K562 (cell line): ENCODE results near the gene KCTD21. TPM values are rescaled to one million over a fixed set of nuclear protein-coding genes. Genes with fewer than 3 reads are reported as not detected.

ENCODE experiments used
- ATAC-seq: fragments of 200-7000 bp; cut with Tn5 transposase; 3 replicates; pipeline ENCODE4 v1.9.1; 2020; ENCODE audit warnings: moderate library complexity
- BruUV-seq: library from RNA; stranded (reverse); fragments of 400-500 nt; replicated peaks from 2 replicates; lab custom pipeline; 2021; lab: Mats Ljungman, UMichigan
- CTCF ChIA-PET: fragments of 300-600 bp; formaldehyde crosslinking; extraction: SDS; loops from one replicate; lab custom pipeline; 2021; ENCODE audit warnings: low intra/inter-chr PET ratio; lab: Yijun Ruan, JAX
- POLR2A ChIA-PET: fragments of 300-600, 350-650 bp; sonication (Branson Sonifier 250); formaldehyde crosslinking; extraction: SDS; loops from one replicate; lab custom pipeline; 2021; ENCODE audit warnings: antibody characterized with exemption, inconsistent platforms; lab: Yijun Ruan, JAX
- DNase-seq, 4 experiments: peaks; one replicate each; pipeline versions ENCODE4 v3.0.0 to v3.0.0-alpha.2; 2011 to 2018; ENCODE audit warnings: low spot score in 3 of 4, mixed read lengths in 3 of 4; ENCODE audit errors: extremely low read depth in 1 of 4
- FAIRE-seq: peaks from 2 replicates; lab custom pipeline; 2011; peaks lifted over from hg19 to GRCh38; lab: Jason Lieb, UNC
- H2AFZ ChIP-seq: 2 replicates; pipeline ENCODE4 v1.6.0; 2011; ENCODE audit warnings: low read depth, low read length, control low read depth, inconsistent platforms
- H3K27ac ChIP-seq: fragments of 200-600 bp; 3 replicates; pipeline ENCODE4 v1.8.0; 2011; ENCODE audit warnings: low read depth, mild to moderate bottlenecking, control low read depth, inconsistent platforms, low read length, moderate library complexity, mixed read lengths; ENCODE audit errors: extremely low read depth
- H3K27me3 ChIP-seq, 2 experiments: fragments of 300-600 bp in 1 of 2; 2 replicates in 1 of 2; 3 replicates in 1 of 2; pipeline versions ENCODE4 v1.6.0 to v1.8.0; 2011; ENCODE audit warnings: inconsistent platforms in 2 of 2, low read length in 2 of 2, mild to moderate bottlenecking in 1 of 2, mixed read lengths in 1 of 2, moderate library complexity in 1 of 2; ENCODE audit not compliant: control insufficient read depth in 2 of 2, insufficient read depth in 2 of 2
- H3K36me3 ChIP-seq: fragments of 300-600 bp; 3 replicates; pipeline ENCODE4 v1.8.0; 2011; ENCODE audit warnings: mild to moderate bottlenecking, low read length, inconsistent platforms; ENCODE audit not compliant: control insufficient read depth, insufficient read depth
- H3K4me1 ChIP-seq, 2 experiments: fragments of 200-600 bp in 1 of 2; replicated peaks in 1 of 2; 2 replicates in 1 of 2; 3 replicates in 1 of 2; pipeline versions ENCODE4 v1.5.1 to v1.8.0; 2011; ENCODE audit warnings: inconsistent platforms in 2 of 2, low read length in 2 of 2, mild to moderate bottlenecking in 1 of 2, mixed read lengths in 1 of 2, moderate library complexity in 1 of 2; ENCODE audit not compliant: control insufficient read depth in 2 of 2, insufficient read depth in 2 of 2
- H3K4me2 ChIP-seq: 2 replicates; pipeline ENCODE4 v1.6.1; 2011; ENCODE audit warnings: low read length, control low read depth, inconsistent platforms, mixed read lengths; ENCODE audit not compliant: insufficient read depth
- H3K4me3 ChIP-seq: fragments of 200-600 bp; sonication (generic), shearing (Covaris generic); 2 replicates; pipeline ENCODE4 v1.5.1; 2016; ENCODE audit warnings: control low read depth, inconsistent platforms
- H3K79me2 ChIP-seq: fragments of 200-600 bp; 3 replicates; pipeline ENCODE4 v1.8.0; 2011; ENCODE audit warnings: low read length, inconsistent platforms; ENCODE audit not compliant: control insufficient read depth, insufficient read depth
- H3K9ac ChIP-seq, 2 experiments: 2 replicates each; pipeline versions ENCODE4 v1.6.0 to v1.6.1; 2011; ENCODE audit warnings: low read depth in 2 of 2, low read length in 2 of 2, control low read depth in 1 of 2, inconsistent platforms in 1 of 2, mild to moderate bottlenecking in 1 of 2, mixed read lengths in 1 of 2; ENCODE audit not compliant: insufficient read depth in 1 of 2
- H3K9me1 ChIP-seq: one replicate; pipeline ENCODE4 v1.6.0; 2011; ENCODE audit warnings: inconsistent platforms, mild to moderate bottlenecking, low read length, moderate library complexity; ENCODE audit not compliant: control insufficient read depth, insufficient read depth
- H3K9me3 ChIP-seq: replicated peaks from 2 replicates; pipeline ENCODE4 v1.5.1; 2011; ENCODE audit warnings: low read depth, low read length, inconsistent platforms; ENCODE audit not compliant: control insufficient read depth, insufficient read depth
- H4K20me1 ChIP-seq: replicated peaks from 2 replicates; pipeline ENCODE4 v1.6.1; 2011; ENCODE audit warnings: low read length, inconsistent platforms, mixed read lengths; ENCODE audit not compliant: control insufficient read depth, insufficient read depth
- WGBS: fragments of 100-300 bp; shearing (Covaris generic); methylation state at CpG from one replicate; pipeline ENCODE4 v1.1.6; 2016; ENCODE audit warnings: low coverage, mixed read lengths; ENCODE audit not compliant: insufficient coverage; ENCODE audit errors: missing lambda C conversion rate; 5-methylcytosine and 5-hydroxymethylcytosine counted together
- in situ Hi-C: fragments of 300-500 bp; cut with MboI; formaldehyde crosslinking; loops from 4 replicates; pipeline ENCODE4 v1.15.0; 2018; ENCODE audit warnings: inconsistent platforms, mixed read lengths
- intact Hi-C: fragments of 100-400 bp; cut with micrococcal nuclease; formaldehyde crosslinking; loops from 2 replicates; pipeline ENCODE4 v1.14.2; 2022
- polyA plus RNA-seq, 8 experiments: library from polyadenylated mRNA; depleted of rRNA in 4 of 8; stranded (reverse) in 5 of 8; unstranded in 3 of 8; fragments of >200 nt; fragmentation: Nextera tagmentation in 2 of 8; fragmentation: Illumina TruSeq in 1 of 8; extraction: Ambion mirVana in 2 of 8; extraction: Trizol in 1 of 8; gene quantifications; 2 replicates each; pipeline versions ENCODE4 v1.2.1 to v1.2.3, GENCODE V29; 2011 to 2014; ENCODE audit warnings: inconsistent platforms in 1 of 8, missing spikeins in 1 of 8
- total RNA-seq, 7 experiments: library from RNA; depleted of rRNA in 6 of 7; stranded (reverse); fragments of >200 nt in 6 of 7; fragmentation: Illumina TruSeq in 2 of 7; extraction: Trizol in 2 of 7; gene quantifications; 2 replicates each; pipeline versions ENCODE4 v1.2.1 to v1.2.3, GENCODE V29; 2011 to 2021; ENCODE audit warnings: low replicate concordance in 1 of 7
- TF ChIP-seq, protein P1 (sequence below): fragments of 450-650 bp; formaldehyde crosslinking; IDR thresholded peaks from 2 replicates; pipeline ENCODE4 v1.4.0; 2022; ENCODE audit warnings: missing genetic modification characterization
- TF ChIP-seq, protein P2 (sequence below): sonication (generic); formaldehyde crosslinking; IDR thresholded peaks from 2 replicates; pipeline ENCODE4 v1.9.0; 2022; ENCODE audit warnings: mild to moderate bottlenecking, missing genetic modification reagents
- TF ChIP-seq, protein P3 (sequence below): fragments of 200-400 bp; formaldehyde crosslinking; IDR thresholded peaks from 2 replicates; pipeline ENCODE4 v1.6.1; 2017; ENCODE audit warnings: mild to moderate bottlenecking, low read depth, low read length, moderate library complexity
- TF ChIP-seq, protein P4 (sequence below), 2 experiments: fragments of 450-650 bp in 1 of 2; sonication (generic) in 1 of 2; formaldehyde crosslinking in 1 of 2; IDR thresholded peaks; 2 replicates each; pipeline versions ENCODE4 v1.7.1 to v1.9.0; 2016 to 2022; ENCODE audit warnings: inconsistent platforms in 1 of 2, mild to moderate bottlenecking in 1 of 2, missing genetic modification reagents in 1 of 2

The KCTD21 gene
- total and polyA plus RNA-seq, 9 of the 15 experiments (the other 6 are each of a cell fraction or from before 2014, with no cell fraction given), result 0.34 to 5.4 (median 1.9) TPM

DNA sequence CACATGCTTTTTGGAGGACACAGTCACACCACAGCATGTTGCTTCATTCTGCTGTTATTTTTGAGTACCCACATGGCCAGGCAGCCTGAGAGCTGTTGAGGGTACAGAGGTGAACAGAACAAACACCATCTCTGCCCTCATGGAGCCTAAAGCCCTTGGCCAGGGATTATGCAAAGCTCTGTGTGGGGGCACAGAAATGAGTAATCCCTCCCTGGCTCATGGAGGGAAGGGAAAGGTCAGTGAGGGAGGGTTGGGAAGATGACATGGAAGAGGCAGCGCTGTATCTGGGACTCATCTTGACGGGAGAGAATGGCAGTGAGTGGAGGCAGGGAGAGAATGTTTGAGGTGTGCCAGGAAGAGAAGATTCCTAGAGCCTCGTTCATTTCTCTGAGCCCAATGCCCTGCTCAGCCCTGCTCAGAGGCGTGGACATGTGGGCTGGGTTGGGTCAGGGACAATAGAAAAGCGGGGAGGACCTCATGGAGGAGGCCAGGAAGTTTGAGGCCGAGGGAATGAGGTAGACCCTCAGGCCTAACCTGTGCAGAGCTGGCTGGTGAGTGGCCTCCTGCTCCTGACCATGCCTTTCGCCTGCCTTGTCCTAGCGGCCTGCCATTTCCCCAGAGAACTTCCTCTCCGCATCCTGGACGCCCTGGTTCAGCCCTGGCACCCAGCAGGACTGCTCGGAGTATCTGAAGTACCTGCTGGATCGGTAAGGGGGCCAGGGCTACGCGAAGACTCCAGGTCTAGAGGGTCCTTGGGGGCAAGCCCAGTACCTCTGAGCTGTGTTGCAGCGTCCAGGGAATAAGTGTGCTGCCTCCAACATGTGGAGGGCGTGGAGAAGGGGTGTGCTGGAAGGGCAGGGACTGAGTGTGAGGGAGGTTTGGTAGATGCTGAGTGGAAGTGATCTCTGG lies 20.1 kb upstream of the KCTD21 start:
- Histone ChIP-seq H3K27me3 (no peaks in the 10 kb centered on the region), H2AFZ (no peak overlapping the region), H4K20me1 (no peaks in the 10 kb centered on the region), H3K9ac (peak overlapping the region in 1 of 2 experiments; percentile 43; a peak in 1 of 4 replicates), H3K4me3 (no peak overlapping the region), H3K79me2 (no peaks in the 10 kb centered on the region), H3K9me1 (no peaks in the 10 kb centered on the region), H3K9me3 (no peaks in the 10 kb centered on the region), H3K4me2 (no peak overlapping the region), H3K27ac (no peak overlapping the region), H3K36me3 (peaks cover 18% of the 10 kb centered on the region; the same call in 2 of the 3 replicates), H3K4me1 (peaks cover 0 to 8% of the 10 kb centered on the region in 2 experiments; a peak in 3 of 5 replicates)
- intact Hi-C loops (no loop called here), in situ Hi-C loops (no loop called here)
- no peak for ATAC-seq
- BruUV-seq, result no TSS peak
- POLR2A ChIA-PET, result interaction anchor here (2.3 kb wide), 1 partner anchor 10 kb away, joined by 8 read pairs; no protein-coding TSS in a partner anchor
- CTCF ChIA-PET, result no interaction called here
- no peak for DNase-seq
- FAIRE-seq, result no peak
- 71% methylated on average over 16 of the region's 16 CpGs for WGBS
- TF ChIP-seq, protein P1, sequence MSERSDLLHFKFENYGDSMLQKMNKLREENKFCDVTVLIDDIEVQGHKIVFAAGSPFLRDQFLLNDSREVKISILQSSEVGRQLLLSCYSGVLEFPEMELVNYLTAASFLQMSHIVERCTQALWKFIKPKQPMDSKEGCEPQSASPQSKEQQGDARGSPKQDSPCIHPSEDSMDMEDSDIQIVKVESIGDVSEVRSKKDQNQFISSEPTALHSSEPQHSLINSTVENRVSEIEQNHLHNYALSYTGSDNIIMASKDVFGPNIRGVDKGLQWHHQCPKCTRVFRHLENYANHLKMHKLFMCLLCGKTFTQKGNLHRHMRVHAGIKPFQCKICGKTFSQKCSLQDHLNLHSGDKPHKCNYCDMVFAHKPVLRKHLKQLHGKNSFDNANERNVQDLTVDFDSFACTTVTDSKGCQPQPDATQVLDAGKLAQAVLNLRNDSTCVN (CRISPR knock-in tag), result 0 out of 2 replicates have a peak, but pooled peaks have one; percentile 48
- TF ChIP-seq, protein P2, sequence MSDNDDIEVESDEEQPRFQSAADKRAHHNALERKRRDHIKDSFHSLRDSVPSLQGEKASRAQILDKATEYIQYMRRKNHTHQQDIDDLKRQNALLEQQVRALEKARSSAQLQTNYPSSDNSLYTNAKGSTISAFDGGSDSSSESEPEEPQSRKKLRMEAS (CRISPR knock-in tag), result 0 out of 2 replicates have a peak, but pooled peaks have one; percentile 7
- TF ChIP-seq, protein P3, sequence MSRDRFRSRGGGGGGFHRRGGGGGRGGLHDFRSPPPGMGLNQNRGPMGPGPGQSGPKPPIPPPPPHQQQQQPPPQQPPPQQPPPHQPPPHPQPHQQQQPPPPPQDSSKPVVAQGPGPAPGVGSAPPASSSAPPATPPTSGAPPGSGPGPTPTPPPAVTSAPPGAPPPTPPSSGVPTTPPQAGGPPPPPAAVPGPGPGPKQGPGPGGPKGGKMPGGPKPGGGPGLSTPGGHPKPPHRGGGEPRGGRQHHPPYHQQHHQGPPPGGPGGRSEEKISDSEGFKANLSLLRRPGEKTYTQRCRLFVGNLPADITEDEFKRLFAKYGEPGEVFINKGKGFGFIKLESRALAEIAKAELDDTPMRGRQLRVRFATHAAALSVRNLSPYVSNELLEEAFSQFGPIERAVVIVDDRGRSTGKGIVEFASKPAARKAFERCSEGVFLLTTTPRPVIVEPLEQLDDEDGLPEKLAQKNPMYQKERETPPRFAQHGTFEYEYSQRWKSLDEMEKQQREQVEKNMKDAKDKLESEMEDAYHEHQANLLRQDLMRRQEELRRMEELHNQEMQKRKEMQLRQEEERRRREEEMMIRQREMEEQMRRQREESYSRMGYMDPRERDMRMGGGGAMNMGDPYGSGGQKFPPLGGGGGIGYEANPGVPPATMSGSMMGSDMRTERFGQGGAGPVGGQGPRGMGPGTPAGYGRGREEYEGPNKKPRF, result no peak
- TF ChIP-seq, protein P4, sequence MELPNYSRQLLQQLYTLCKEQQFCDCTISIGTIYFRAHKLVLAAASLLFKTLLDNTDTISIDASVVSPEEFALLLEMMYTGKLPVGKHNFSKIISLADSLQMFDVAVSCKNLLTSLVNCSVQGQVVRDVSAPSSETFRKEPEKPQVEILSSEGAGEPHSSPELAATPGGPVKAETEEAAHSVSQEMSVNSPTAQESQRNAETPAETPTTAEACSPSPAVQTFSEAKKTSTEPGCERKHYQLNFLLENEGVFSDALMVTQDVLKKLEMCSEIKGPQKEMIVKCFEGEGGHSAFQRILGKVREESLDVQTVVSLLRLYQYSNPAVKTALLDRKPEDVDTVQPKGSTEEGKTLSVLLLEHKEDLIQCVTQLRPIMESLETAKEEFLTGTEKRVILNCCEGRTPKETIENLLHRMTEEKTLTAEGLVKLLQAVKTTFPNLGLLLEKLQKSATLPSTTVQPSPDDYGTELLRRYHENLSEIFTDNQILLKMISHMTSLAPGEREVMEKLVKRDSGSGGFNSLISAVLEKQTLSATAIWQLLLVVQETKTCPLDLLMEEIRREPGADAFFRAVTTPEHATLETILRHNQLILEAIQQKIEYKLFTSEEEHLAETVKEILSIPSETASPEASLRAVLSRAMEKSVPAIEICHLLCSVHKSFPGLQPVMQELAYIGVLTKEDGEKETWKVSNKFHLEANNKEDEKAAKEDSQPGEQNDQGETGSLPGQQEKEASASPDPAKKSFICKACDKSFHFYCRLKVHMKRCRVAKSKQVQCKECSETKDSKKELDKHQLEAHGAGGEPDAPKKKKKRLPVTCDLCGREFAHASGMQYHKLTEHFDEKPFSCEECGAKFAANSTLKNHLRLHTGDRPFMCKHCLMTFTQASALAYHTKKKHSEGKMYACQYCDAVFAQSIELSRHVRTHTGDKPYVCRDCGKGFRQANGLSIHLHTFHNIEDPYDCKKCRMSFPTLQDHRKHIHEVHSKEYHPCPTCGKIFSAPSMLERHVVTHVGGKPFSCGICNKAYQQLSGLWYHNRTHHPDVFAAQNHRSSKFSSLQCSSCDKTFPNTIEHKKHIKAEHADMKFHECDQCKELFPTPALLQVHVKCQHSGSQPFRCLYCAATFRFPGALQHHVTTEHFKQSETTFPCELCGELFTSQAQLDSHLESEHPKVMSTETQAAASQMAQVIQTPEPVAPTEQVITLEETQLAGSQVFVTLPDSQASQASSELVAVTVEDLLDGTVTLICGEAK (IDR thresholded peaks at IDR 0.05), result no peak
- TF ChIP-seq, protein P4 (CRISPR knock-in tag; IDR thresholded peaks at IDR 0.05), result peak; percentile 30; the same call in 1 of the 2 replicates
